Measurements from ENCODE around the gene INSIG2. TPM values are rescaled to one million over a fixed set of nuclear protein-coding genes. Genes with fewer than 3 reads are reported as not detected.

INSIG2 gene
- polyA plus RNA-seq, 1 of the 3 experiments (the other 2 are of a cell fraction) = 8.7 TPM

DNA sequence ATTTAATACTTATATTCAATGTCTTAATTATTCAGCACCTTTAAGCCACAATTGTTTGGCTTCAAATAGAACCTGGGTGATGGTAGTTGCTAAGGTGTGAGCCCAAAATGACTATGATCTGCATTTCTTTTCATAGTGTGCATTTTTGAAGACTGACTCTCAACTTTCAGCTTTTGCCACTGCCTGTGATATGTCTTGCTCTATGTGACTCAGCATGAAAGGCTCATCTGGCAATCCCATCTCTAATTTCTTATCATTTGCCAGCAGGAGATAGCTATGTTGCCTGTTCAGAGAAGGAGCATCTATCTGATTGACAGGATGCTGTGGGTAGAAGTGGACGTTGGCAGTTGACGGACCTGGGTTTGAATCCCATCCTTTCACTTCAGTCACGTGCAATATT lies 39.9 kb upstream of the INSIG2 start:
- Histone ChIP-seq H2AFZ (ENCODE audit: low read depth) (no peak overlapping the region), H3K4me1 (ENCODE audit: control insufficient read depth in 1 of 2, insufficient read depth in 2 of 2, low read depth in 1 of 2, low read length in 1 of 2) (peaks cover 0 to 8% of the 10 kb centered on the region in 2 experiments; a peak in 1 of 4 replicates), H3K27ac (ENCODE audit: low read depth in 2 of 2, low read length in 1 of 2) (no peak overlapping the region), H3K9ac (no peak overlapping the region), H3K4me2 (no peak overlapping the region), H3K27me3 (ENCODE audit: insufficient read depth) (no peaks in the 10 kb centered on the region; the same call in 1 of the 2 replicates), H4K20me1 (ENCODE audit: insufficient read depth) (no peaks in the 10 kb centered on the region), H3K79me2 (ENCODE audit: insufficient read depth) (no peaks in the 10 kb centered on the region), H3K4me3 (ENCODE audit: low read depth in 2 of 2, low read length in 1 of 2) (no peak overlapping the region), H3K9me2 (no peaks in the 10 kb centered on the region), H3F3A (replicated peaks; ENCODE audit: insufficient read depth) (no peaks in the 10 kb centered on the region), H3K36me3 (replicated peaks in 1 of 2; ENCODE audit: control insufficient read depth in 1 of 2, insufficient read depth in 2 of 2, low read length in 1 of 2) (no peaks in the 10 kb centered on the region), H3K9me3 (no peaks in the 10 kb centered on the region)
- TF ChIP-seq FOXM1 (IDR thresholded peaks at IDR 0.05; ENCODE audit: low read depth) (no peak), TAF1 (IDR thresholded peaks at IDR 0.05; ENCODE audit: borderline replicate concordance, low read depth, low read length) (no peak), TCF12 (IDR thresholded peaks at IDR 0.05) (no peak), MEF2A (IDR thresholded peaks at IDR 0.05; ENCODE audit: borderline replicate concordance, low read depth) (no peak), RFX5 (IDR thresholded peaks at IDR 0.05; ENCODE audit: low read length) (no peak), GATA2 (CRISPR knock-in tag; IDR thresholded peaks at IDR 0.05) (no peak), RAD21 (IDR thresholded peaks at IDR 0.05; ENCODE audit: low read length) (no peak)
- TF ChIP-seq, protein P1, sequence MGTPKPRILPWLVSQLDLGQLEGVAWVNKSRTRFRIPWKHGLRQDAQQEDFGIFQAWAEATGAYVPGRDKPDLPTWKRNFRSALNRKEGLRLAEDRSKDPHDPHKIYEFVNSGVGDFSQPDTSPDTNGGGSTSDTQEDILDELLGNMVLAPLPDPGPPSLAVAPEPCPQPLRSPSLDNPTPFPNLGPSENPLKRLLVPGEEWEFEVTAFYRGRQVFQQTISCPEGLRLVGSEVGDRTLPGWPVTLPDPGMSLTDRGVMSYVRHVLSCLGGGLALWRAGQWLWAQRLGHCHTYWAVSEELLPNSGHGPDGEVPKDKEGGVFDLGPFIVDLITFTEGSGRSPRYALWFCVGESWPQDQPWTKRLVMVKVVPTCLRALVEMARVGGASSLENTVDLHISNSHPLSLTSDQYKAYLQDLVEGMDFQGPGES (IDR thresholded peaks at IDR 0.05; ENCODE audit: low read depth, low read length) = no peak
- TF ChIP-seq, protein P2, sequence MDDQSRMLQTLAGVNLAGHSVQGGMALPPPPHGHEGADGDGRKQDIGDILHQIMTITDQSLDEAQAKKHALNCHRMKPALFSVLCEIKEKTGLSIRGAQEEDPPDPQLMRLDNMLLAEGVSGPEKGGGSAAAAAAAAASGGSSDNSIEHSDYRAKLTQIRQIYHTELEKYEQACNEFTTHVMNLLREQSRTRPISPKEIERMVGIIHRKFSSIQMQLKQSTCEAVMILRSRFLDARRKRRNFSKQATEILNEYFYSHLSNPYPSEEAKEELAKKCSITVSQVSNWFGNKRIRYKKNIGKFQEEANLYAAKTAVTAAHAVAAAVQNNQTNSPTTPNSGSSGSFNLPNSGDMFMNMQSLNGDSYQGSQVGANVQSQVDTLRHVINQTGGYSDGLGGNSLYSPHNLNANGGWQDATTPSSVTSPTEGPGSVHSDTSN (IDR thresholded peaks at IDR 0.05) = no peak
- TF ChIP-seq, protein P3, sequence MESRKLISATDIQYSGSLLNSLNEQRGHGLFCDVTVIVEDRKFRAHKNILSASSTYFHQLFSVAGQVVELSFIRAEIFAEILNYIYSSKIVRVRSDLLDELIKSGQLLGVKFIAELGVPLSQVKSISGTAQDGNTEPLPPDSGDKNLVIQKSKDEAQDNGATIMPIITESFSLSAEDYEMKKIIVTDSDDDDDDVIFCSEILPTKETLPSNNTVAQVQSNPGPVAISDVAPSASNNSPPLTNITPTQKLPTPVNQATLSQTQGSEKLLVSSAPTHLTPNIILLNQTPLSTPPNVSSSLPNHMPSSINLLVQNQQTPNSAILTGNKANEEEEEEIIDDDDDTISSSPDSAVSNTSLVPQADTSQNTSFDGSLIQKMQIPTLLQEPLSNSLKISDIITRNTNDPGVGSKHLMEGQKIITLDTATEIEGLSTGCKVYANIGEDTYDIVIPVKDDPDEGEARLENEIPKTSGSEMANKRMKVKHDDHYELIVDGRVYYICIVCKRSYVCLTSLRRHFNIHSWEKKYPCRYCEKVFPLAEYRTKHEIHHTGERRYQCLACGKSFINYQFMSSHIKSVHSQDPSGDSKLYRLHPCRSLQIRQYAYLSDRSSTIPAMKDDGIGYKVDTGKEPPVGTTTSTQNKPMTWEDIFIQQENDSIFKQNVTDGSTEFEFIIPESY (IDR thresholded peaks at IDR 0.05; ENCODE audit: borderline replicate concordance, low read depth) = no peak
- TF ChIP-seq, protein P4, sequence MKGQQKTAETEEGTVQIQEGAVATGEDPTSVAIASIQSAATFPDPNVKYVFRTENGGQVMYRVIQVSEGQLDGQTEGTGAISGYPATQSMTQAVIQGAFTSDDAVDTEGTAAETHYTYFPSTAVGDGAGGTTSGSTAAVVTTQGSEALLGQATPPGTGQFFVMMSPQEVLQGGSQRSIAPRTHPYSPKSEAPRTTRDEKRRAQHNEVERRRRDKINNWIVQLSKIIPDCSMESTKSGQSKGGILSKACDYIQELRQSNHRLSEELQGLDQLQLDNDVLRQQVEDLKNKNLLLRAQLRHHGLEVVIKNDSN (IDR thresholded peaks at IDR 0.05; ENCODE audit: borderline replicate concordance, low read depth) = no peak
- TF ChIP-seq, protein P5, sequence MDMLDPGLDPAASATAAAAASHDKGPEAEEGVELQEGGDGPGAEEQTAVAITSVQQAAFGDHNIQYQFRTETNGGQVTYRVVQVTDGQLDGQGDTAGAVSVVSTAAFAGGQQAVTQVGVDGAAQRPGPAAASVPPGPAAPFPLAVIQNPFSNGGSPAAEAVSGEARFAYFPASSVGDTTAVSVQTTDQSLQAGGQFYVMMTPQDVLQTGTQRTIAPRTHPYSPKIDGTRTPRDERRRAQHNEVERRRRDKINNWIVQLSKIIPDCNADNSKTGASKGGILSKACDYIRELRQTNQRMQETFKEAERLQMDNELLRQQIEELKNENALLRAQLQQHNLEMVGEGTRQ (IDR thresholded peaks at IDR 0.05; ENCODE audit: borderline replicate concordance, low read depth, low read length) = no peak
- no peak for DNase-seq
- ChIA-PET POLR2A (no interaction called here), CTCF (interaction anchor here (1.8 to 3.5 kb wide), 5 partner anchors 11 to 810 kb away, joined by 5 to 23 read pairs (median 15); no protein-coding TSS in a partner anchor)
- 67% methylated on average over 3 of the region's 3 CpGs for WGBS (ENCODE audit: low lambda C conversion rate)
